NOMO-1 (cell line): ENCODE measurements around the gene KRTAP10-10.
"Not testable (repeated sequence)": the region's sequence is repeated elsewhere in the genome, so short reads cannot be mapped to it uniquely, and the experiment has no call there.

Source experiments
- DNase-seq, 2 experiments: peaks; one replicate each; lab custom pipeline; 2025; ENCODE audit not compliant: unreplicated experiment in 2 of 2; lab: John Stamatoyannopoulos, UW

The KRTAP10-10 gene

DNA sequence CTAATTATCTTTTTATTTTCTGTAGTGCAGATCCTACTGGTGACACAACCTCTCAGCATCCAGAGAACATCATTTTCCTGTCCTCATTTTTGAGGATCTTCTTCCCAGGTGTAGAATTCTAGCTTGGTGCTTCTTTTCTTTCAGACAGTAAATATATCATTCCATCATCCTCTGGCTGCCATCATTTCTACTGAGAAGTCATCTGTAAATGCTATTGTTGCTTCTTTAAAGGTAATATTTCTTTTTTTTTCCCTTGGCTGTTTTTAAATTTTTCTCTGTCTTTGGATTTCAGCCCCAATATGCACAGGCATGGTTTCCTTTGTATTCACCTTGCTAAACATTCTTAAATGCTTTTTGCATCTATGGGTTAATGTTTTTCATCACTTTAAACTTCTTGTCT, 13.6 kb upstream of the KRTAP10-10 start:
- DNase-seq, result no peak

DNA sequence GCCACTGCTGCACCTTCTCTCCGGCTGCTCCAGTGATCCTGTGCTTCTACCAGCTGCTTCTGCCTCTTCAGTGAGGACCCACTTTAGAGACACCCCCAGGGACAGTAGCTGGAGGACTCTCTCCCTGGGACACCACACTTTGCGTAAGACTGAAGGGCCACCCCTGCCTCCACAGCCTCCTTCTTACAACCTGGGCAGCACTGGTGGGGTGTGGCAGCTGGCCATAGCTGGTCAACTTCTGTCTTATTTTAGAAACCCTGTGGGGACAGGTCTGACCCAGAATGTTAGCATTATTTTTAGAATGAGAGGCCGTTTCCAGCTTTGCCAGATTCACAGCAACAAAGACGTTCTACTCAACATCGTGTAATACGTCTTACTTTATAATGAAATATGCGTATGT, 11.4 kb upstream of the KRTAP10-10 start:
- no peak for DNase-seq

- no peak for DNase-seq
Observed at GRCh38 chr21:44626262-44626661, 10.9 kb upstream of the KRTAP10-10 start.

GRCh38 chr21:44626673-44627143, 10.4 kb upstream of the KRTAP10-10 start, which contains the start of gene KRTAP10-9:
KRTAP10-9 (plus strand) TSS chr21:44627093; CDS start chr21:44627172, 79 bp downstream.
- no peak for DNase-seq

DNA sequence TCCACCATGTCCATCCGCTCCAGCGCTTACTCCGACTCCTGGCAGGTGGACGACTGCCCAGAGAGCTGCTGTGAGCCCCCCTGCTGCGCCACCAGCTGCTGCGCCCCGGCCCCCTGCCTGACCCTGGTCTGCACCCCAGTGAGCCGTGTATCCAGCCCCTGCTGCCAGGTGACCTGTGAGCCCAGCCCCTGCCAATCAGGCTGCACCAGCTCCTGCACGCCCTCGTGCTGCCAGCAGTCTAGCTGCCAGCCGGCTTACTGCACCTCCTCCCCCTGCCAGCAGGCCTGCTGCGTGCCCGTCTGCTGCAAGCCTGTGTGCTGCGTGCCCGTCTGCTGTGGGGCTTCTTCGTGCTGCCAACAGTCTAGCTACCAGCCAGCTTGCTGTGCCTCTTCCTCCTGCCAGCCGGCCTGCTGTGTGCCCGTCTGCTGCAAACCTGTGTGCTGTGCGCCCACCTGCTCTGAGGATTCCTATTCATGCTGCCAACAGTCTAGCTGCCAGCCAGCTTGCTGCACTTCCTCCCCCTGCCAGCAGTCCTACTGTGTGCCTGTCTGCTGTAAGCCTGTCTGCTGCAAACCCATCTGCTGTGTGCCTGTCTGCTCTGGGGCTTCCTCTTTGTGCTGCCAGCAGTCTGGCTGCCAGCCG, 9.9 kb upstream of the KRTAP10-10 start:
- DNase-seq, result not testable (repeated sequence)

DNA sequence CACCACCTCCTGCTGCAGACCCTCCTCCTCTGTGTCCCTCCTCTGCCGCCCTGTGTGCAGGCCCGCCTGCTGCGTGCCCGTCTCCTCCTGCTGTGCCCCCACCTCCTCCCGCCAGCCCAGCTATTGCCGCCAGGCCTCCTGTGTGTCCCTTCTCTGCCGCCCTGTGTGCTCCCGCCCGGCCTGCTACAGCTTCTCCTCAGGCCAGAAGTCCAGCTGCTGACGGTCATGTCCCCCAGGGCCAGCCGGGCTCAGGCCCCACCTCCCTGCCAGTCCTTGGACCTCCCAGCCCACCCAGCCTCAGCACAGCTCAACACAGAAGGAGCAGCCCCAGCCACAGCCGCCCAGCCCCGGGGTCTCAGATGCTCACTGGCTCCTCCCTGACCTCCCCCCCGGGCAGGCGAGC, 9.3 kb upstream of the KRTAP10-10 start:
- DNase-seq, result not testable (repeated sequence)

GRCh38 chr21:44628707-44629391, 8.3 kb upstream of the KRTAP10-10 start:
- no peak for DNase-seq

DNA sequence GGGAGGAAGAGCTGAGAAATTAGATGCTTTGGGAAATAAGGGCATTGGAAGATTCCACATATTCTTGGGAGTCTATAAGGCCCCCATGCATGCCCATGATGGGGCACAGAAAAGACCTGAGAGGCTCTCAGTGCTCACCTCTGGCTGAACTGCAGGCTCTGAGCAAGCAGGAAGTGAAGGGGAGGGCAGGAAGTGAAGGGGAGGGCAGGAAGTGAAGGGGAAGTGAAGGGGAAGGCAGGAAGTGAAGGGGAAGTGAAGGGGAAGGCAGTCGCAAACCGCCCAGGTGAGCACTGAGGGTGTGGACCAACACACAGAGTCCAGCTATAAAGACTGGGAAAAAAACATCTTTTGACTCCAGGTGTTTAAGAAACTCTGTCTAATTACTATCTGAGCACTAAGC, 6.7 kb upstream of the KRTAP10-10 start:
- no peak for DNase-seq

DNA sequence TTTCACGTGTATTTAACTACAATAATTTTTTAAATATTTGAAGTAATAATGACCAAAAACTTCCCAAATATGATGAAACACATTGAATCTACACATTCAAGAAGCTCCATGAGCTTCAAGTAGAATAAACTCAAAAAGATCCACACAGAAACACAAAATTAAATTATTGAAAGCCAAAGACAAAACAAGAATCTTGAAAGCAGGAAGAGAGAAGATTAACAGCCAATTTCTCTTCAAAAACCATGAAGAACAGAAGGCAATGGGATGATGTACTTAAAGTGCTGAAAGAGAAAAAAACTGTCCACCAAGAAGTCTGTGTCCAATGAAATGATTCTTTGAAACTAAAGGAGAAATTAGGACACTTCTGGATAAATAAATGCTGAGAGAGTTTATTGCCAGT, 5.1 kb upstream of the KRTAP10-10 start:
- DNase-seq, result no peak

GRCh38 chr21:44636209-44637017, 743 bp upstream of the KRTAP10-10 start:
- no peak for DNase-seq

DNA sequence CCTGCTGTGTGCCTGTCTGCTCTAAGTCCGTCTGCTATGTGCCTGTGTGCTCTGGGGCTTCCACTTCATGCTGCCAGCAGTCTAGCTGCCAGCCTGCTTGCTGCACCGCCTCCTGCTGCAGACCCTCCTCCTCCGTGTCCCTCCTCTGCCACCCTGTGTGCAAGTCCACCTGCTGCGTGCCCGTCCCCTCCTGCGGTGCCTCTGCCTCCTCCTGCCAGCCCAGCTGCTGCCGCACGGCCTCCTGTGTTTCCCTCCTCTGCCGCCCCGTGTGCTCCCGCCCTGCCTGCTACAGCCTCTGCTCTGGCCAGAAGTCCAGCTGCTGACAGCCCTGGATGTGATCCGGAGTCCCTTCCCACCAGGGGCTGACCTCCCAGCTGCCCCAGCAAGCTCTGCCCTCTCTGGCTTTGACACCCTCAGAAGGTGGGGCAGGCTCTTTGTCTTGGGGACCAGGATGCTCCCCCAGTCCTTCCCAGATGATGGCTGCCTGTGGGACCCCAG, 744 bp downstream of the KRTAP10-10 start:
- not testable (repeated sequence) for DNase-seq

- not testable (repeated sequence) for DNase-seq
Observed at GRCh38 chr21:44638506-44639330, 1.6 kb downstream of the KRTAP10-10 start.

- no peak for DNase-seq
Observed at GRCh38 chr21:44639331-44639655, 2.1 kb downstream of the KRTAP10-10 start.

DNA sequence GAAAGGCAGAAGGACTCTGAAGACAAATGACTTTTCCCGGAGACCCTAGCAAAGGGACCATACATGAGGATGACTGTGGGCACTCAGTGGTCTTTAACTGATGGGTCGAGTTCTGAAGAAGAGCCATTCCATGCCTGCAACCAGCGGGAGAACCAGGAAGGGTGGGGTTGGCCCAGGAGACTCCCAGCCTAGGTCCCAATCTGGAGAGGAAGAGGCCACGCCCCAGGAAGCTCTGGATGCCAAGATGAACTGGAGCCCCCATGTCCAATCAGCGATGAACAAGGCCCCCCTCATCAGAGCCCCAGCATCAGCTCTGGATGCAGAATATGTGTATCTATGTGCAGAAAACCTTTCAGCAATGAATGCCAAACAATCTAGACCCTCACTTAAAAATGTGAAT, 3.6 kb downstream of the KRTAP10-10 start:
- no peak for DNase-seq

DNA sequence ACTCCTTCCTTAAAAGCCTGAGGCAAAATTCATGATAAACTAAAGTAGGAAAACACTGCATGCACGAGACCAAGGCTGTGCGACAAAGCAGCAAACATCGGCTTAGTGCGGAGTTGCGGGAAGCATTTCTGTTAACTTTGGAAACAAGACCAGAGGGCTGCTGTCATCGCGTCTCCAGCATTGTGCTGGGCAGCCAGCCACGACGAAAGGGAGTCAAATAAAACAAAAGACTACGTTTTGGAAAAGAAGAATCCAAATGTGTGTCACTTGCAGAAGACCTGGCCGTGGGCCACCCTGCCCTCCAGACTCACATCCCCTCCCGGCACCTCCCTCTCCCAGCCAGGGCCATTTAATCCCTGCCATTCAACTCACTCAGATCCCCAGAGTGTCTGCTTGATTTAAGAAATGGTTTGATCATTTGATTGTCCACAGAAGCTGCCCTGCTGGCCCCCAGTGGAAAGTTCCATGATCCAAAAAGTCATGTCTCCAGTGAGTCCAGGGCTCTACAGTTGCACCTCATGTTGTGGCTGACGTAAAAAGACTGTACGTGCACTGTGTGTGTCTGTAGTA, 6.7 kb downstream of the KRTAP10-10 start:
- DNase-seq, result no peak

GRCh38 chr21:44644878-44645277, 7.7 kb downstream of the KRTAP10-10 start:
- DNase-seq, result no peak

DNA sequence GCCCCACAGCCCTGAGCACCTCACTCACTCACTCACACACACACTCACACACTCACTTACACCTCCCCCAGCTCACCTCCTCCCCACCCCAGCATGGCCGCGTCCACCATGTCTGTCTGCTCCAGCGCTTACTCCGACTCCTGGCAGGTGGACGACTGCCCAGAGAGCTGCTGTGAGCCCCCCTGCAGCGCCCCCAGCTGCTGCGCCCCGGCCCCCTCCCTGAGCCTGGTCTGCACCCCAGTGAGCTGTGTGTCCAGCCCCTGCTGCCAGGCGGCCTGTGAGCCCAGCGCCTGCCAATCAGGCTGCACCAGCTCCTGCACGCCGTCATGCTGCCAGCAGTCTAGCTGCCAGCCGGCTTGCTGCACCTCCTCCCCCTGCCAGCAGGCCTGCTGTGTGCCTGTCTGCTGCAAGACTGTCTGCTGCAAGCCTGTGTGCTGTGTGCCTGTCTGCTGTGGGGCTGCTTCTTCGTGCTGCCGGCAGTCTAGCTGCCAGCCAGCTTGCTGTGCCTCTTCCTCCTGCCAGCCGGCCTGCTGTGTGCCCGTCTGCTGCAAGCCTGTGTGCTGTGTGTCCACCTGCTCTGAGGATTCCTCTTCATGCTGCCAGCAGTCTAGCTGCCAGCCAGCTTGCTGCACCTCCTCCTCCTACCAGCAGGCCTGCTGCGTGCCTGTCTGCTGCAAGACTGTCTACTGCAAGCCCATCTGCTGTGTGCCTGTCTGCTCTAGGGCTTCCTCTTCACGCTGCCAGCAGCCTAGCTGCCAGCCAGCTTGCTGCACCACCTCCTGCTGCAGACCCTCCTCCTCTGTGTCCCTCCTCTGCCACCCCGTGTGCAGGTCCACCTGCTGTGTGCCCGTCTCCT, 9.4 kb downstream of the KRTAP10-10 start, which contains the start of gene KRTAP10-11:
Gene KRTAP10-11 (plus strand): TSS at position 49 of the 856 bp plus-strand sequence. CDS start 45 bp downstream, at position 94.
- DNase-seq, result not testable (repeated sequence)

DNA sequence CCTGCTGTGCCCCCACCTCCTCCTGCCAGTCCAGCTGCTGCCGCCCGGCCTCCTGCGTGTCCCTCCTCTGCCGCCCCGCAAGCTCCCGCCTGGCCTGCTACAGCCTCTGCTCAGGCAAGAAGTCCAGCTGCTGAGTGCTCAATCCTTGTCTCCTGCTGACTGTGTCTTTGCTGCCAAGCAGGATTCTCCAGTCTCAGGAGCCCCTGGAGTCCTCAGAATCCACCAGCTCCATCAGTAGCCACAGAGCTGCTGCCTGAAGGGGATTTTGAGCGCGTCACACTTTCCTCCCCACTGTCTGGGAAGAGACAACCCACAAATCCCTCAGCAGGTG, 10.0 kb downstream of the KRTAP10-10 start:
- no peak for DNase-seq
